ENCODE measurements around the gene PNMT.
"Not testable (repeated sequence)": the region's sequence is repeated elsewhere in the genome, so short reads cannot be mapped to it uniquely, and the experiment has no call there.

PNMT gene

GRCh38 chr17:39688475-39688835 is 20.2 kb downstream of the PNMT start:
- DNase-seq = no peak

GRCh38 chr17:39688945-39689344 is 20.7 kb downstream of the PNMT start:
- no peak for DNase-seq

- no peak for DNase-seq
Observed at GRCh38 chr17:39694593-39694992, 26.3 kb downstream of the PNMT start.

GRCh38 chr17:39695089-39695474 is 26.8 kb downstream of the PNMT start:
- DNase-seq = no peak

GRCh38 chr17:39696731-39697130 is 28.5 kb downstream of the PNMT start:
- no peak for DNase-seq

GRCh38 chr17:39697961-39698360 is 29.7 kb downstream of the PNMT start:
- no peak for DNase-seq

GRCh38 chr17:39699157-39699817 is 31.0 kb downstream of the PNMT start:
- DNase-seq = not testable (repeated sequence)

GRCh38 chr17:39699818-39700147 is 31.5 kb downstream of the PNMT start, which contains the start of gene ERBB2:
TSS of gene ERBB2 (plus strand) at chr17:39700064. CDS start at chr17:39700239, 175 bp downstream.
- DNase-seq = peak in 1 of 2 donors; percentile 41

GRCh38 chr17:39700148-39700987 is 32.1 kb downstream of the PNMT start:
- DNase-seq = no peak

- DNase-seq = no peak
Observed at GRCh38 chr17:39701012-39701783, 32.9 kb downstream of the PNMT start.

GRCh38 chr17:39701784-39702422 is 33.6 kb downstream of the PNMT start:
- DNase-seq = no peak

GRCh38 chr17:39702901-39703893 is 34.9 kb downstream of the PNMT start:
- DNase-seq = no peak

GRCh38 chr17:39703913-39704312 is 35.7 kb downstream of the PNMT start:
- DNase-seq = no peak

- DNase-seq = no peak
Observed at GRCh38 chr17:39704821-39705551, 36.7 kb downstream of the PNMT start.

- DNase-seq = no peak
Observed at GRCh38 chr17:39705786-39706348, 37.6 kb downstream of the PNMT start.

GRCh38 chr17:39706383-39706782 is 38.1 kb downstream of the PNMT start:
- DNase-seq = no peak

- DNase-seq = no peak
Observed at GRCh38 chr17:39706921-39707337, 38.7 kb downstream of the PNMT start.

GRCh38 chr17:39709319-39709997 is 41.2 kb downstream of the PNMT start:
- no peak for DNase-seq

- DNase-seq = no peak
Observed at GRCh38 chr17:39709998-39710964, 42.0 kb downstream of the PNMT start.
